H9 (cell line): Measurements from ENCODE around the gene FGF10. TPM values are rescaled to one million over a fixed set of nuclear protein-coding genes. Genes with fewer than 3 reads are reported as not detected.

Experiments
- DNase-seq: peaks from one replicate; pipeline ENCODE4 v3.0.0-alpha.2; 2017
- H2AFZ ChIP-seq: one replicate; pipeline ENCODE4 v1.6.1; 2013; ENCODE audit warnings: mild to moderate bottlenecking, low read length, control low read depth, moderate library complexity
- H2AK5ac ChIP-seq: 2 replicates; pipeline ENCODE4 v1.6.1; 2013; ENCODE audit warnings: low read length, control low read depth, mixed read lengths; ENCODE audit not compliant: insufficient read length
- H2BK120ac ChIP-seq: one replicate; pipeline ENCODE4 v1.6.1; 2013; ENCODE audit warnings: low read depth, mild to moderate bottlenecking, low read length, control low read depth, inconsistent platforms; ENCODE audit not compliant: poor library complexity, severe bottlenecking
- H2BK12ac ChIP-seq: 2 replicates; pipeline ENCODE4 v1.6.1; 2013; ENCODE audit warnings: low read length, control low read depth, mixed read lengths, low read depth; ENCODE audit not compliant: insufficient read length
- H2BK15ac ChIP-seq: 2 replicates; pipeline ENCODE4 v1.6.1; 2013; ENCODE audit warnings: low read depth, low read length, control low read depth
- H2BK20ac ChIP-seq: one replicate; pipeline ENCODE4 v1.6.1; 2013; ENCODE audit warnings: low read depth, mild to moderate bottlenecking, low read length, control low read depth, inconsistent platforms; ENCODE audit not compliant: poor library complexity, severe bottlenecking
- H2BK5ac ChIP-seq: 2 replicates; pipeline ENCODE4 v1.6.1; 2013; ENCODE audit warnings: low read length, control low read depth, mixed read lengths; ENCODE audit not compliant: insufficient read length
- H3K14ac ChIP-seq: 2 replicates; pipeline ENCODE4 v1.6.1; 2013; ENCODE audit warnings: low read length, control low read depth; ENCODE audit not compliant: insufficient read depth
- H3K18ac ChIP-seq: 2 replicates; pipeline ENCODE4 v1.6.1; 2013; ENCODE audit warnings: low read depth, mild to moderate bottlenecking, mixed read lengths, low read length, control low read depth; ENCODE audit not compliant: insufficient read length
- H3K23ac ChIP-seq: 2 replicates; pipeline ENCODE4 v1.6.1; 2013; ENCODE audit warnings: low read length, control low read depth, mixed read lengths, low read depth; ENCODE audit not compliant: insufficient read length
- H3K23me2 ChIP-seq: 2 replicates; pipeline ENCODE4 v1.6.1; 2013; ENCODE audit warnings: low read depth, mild to moderate bottlenecking, mixed read lengths, low read length, control low read depth; ENCODE audit not compliant: insufficient read length, poor library complexity, severe bottlenecking
- H3K27ac ChIP-seq: 2 replicates; pipeline ENCODE4 v1.5.1; 2013; ENCODE audit warnings: low read length, control low read depth, mixed read lengths, low read depth; ENCODE audit not compliant: insufficient read length
- H3K27me3 ChIP-seq: 2 replicates; pipeline ENCODE4 v1.6.1; 2013; ENCODE audit warnings: low read length, control low read depth, inconsistent platforms; ENCODE audit not compliant: insufficient read depth
- H3K4ac ChIP-seq: 2 replicates; pipeline ENCODE4 v1.6.1; 2013; ENCODE audit warnings: low read depth, mild to moderate bottlenecking, control low read depth, inconsistent platforms, low read length, moderate library complexity
- H3K4me1 ChIP-seq: 2 replicates; pipeline ENCODE4 v1.6.1; 2013; ENCODE audit warnings: low read length, control low read depth, inconsistent platforms; ENCODE audit not compliant: insufficient read depth
- H3K4me2 ChIP-seq: 2 replicates; pipeline ENCODE4 v1.6.1; 2013; ENCODE audit warnings: low read length, control low read depth, mixed read lengths; ENCODE audit not compliant: insufficient read length, insufficient read depth
- H3K56ac ChIP-seq: 2 replicates; pipeline ENCODE4 v1.6.1; 2013; ENCODE audit warnings: low read depth, mild to moderate bottlenecking, mixed read lengths, low read length, control low read depth; ENCODE audit not compliant: insufficient read length
- H3K79me1 ChIP-seq: 2 replicates; pipeline ENCODE4 v1.6.1; 2013; ENCODE audit warnings: low read depth, mild to moderate bottlenecking, moderate library complexity, low read length, control low read depth, inconsistent platforms; ENCODE audit not compliant: insufficient read depth, poor library complexity, severe bottlenecking
- H3K79me2 ChIP-seq: 2 replicates; pipeline ENCODE4 v1.6.1; 2013; ENCODE audit warnings: low read length, control low read depth, inconsistent platforms; ENCODE audit not compliant: insufficient read depth
- H3K9ac ChIP-seq: 2 replicates; pipeline ENCODE4 v1.6.1; 2013; ENCODE audit warnings: low read length, control low read depth, mixed read lengths; ENCODE audit not compliant: insufficient read length; ENCODE audit errors: extremely low read depth
- H3K9me3 ChIP-seq: one replicate; pipeline ENCODE4 v1.6.1; 2013; ENCODE audit warnings: low read depth, low read length, inconsistent platforms; ENCODE audit not compliant: control insufficient read depth
- H3T11ph ChIP-seq: one replicate; pipeline ENCODE4 v1.6.1; 2013; ENCODE audit warnings: mild to moderate bottlenecking, low read length, control low read depth, inconsistent platforms
- H4K20me1 ChIP-seq: one replicate; pipeline ENCODE4 v1.6.1; 2013; ENCODE audit not compliant: control insufficient read depth, insufficient read length, insufficient read depth
- H4K5ac ChIP-seq: 2 replicates; pipeline ENCODE4 v1.6.1; 2013; ENCODE audit warnings: low read depth, mild to moderate bottlenecking, mixed read lengths, low read length, control low read depth; ENCODE audit not compliant: insufficient read length
- H4K8ac ChIP-seq: replicated peaks from 2 replicates; pipeline ENCODE4 v1.6.1; 2013; ENCODE audit warnings: low read length, control low read depth, mixed read lengths, low read depth; ENCODE audit not compliant: insufficient read length
- H4K91ac ChIP-seq: 2 replicates; pipeline ENCODE4 v1.6.1; 2013; ENCODE audit warnings: low read depth, mild to moderate bottlenecking, moderate library complexity, mixed read lengths, low read length, control low read depth; ENCODE audit not compliant: insufficient read length
- H3K27ac Mint-ChIP-seq, 3 experiments: 2 replicates in 2 of 3; 3 replicates in 1 of 3; pipeline ENCODE4 v1.8.0; 2020 to 2021; ENCODE audit warnings: mixed read lengths in 3 of 3, mild to moderate bottlenecking in 1 of 3, moderate library complexity in 1 of 3
- H3K27me3 Mint-ChIP-seq: 2 replicates; pipeline ENCODE4 v1.8.0; 2021; ENCODE audit warnings: low read depth, mild to moderate bottlenecking, moderate library complexity, mixed read lengths
- H3K36me3 Mint-ChIP-seq, 3 experiments: 2 replicates in 2 of 3; 3 replicates in 1 of 3; pipeline ENCODE4 v1.8.0; 2020 to 2021; ENCODE audit warnings: low read depth in 3 of 3, mixed read lengths in 3 of 3; ENCODE audit not compliant: insufficient read depth in 1 of 3
- H3K4me1 Mint-ChIP-seq, 2 experiments: 2 replicates each; pipeline ENCODE4 v1.8.0; 2020; ENCODE audit warnings: mixed read lengths in 2 of 2
- H3K4me3 Mint-ChIP-seq, 2 experiments: 2 replicates in 1 of 2; 3 replicates in 1 of 2; pipeline ENCODE4 v1.8.0; 2020 to 2021; ENCODE audit warnings: mild to moderate bottlenecking in 2 of 2, mixed read lengths in 2 of 2, moderate library complexity in 1 of 2
- H3K9me3 Mint-ChIP-seq, 2 experiments: 2 replicates in 1 of 2; 3 replicates in 1 of 2; pipeline ENCODE4 v1.8.0; 2020; ENCODE audit warnings: mild to moderate bottlenecking in 2 of 2, mixed read lengths in 2 of 2, moderate library complexity in 1 of 2
- CTCF ChIP-seq: fragments of 200-600 bp; sonication (generic); conservative IDR thresholded peaks from 3 replicates; pipeline ENCODE4 v1.8.0; 2021; ENCODE audit warnings: antibody characterized with exemption, mild to moderate bottlenecking
- WGBS: extraction: QIAGEN DNeasy Blood & Tissue Kit; methylation state at CpG from one replicate; pipeline ENCODE4 v1.1.7; 2013; ENCODE audit warnings: missing lambda C conversion rate, low lambda C conversion rate, mixed read lengths; ENCODE audit not compliant: insufficient read length; ENCODE audit errors: extremely low coverage; 5-methylcytosine and 5-hydroxymethylcytosine counted together
- total RNA-seq: library from RNA; stranded (reverse); gene quantifications from 2 replicates; pipeline ENCODE4 v1.2.1, GENCODE V29; 2021

FGF10 gene
- total RNA-seq, 1 experiment from 2014 or later: not detected

- no peak overlapping the region for H2BK15ac ChIP-seq
- H3K79me2 ChIP-seq: no peaks in the 10 kb centered on the region
- Mint-ChIP-seq H3K27ac (no peak overlapping the region), H3K4me3 (no peak overlapping the region), H3K36me3 (no peaks in the 10 kb centered on the region), H3K27me3 (no peaks in the 10 kb centered on the region), H3K9me3 (no peaks in the 10 kb centered on the region), H3K4me1 (peaks cover 5 to 8% of the 10 kb centered on the region in 2 experiments)
- H3K9ac ChIP-seq: no peak overlapping the region
- H3K23ac ChIP-seq: no peak overlapping the region
- no peak for DNase-seq
- no peaks in the 10 kb centered on the region for H3K27me3 ChIP-seq
- no peaks in the 10 kb centered on the region for H3K9me3 ChIP-seq
- H3K4me2 ChIP-seq: no peak overlapping the region
- TF ChIP-seq CTCF: 0 out of 3 replicates have a peak, but pooled peaks have one; percentile 14
- no peak overlapping the region for H4K91ac ChIP-seq
- no peak overlapping the region for H2BK20ac ChIP-seq
- H2AFZ ChIP-seq: no peak overlapping the region
- no peak overlapping the region for H3K18ac ChIP-seq
- H3K56ac ChIP-seq: no peak overlapping the region
- no peak overlapping the region for H2BK12ac ChIP-seq
- H3T11ph ChIP-seq: no peak overlapping the region
- H3K23me2 ChIP-seq: no peaks in the 10 kb centered on the region
- H4K8ac ChIP-seq: no peak overlapping the region
- H2BK120ac ChIP-seq: no peak overlapping the region
- no peak overlapping the region for H3K14ac ChIP-seq
- WGBS: no CpG with 5 or more reads among the region's 2 CpGs
- no peak overlapping the region for H3K4ac ChIP-seq
- no peak overlapping the region for H2AK5ac ChIP-seq
- H4K20me1 ChIP-seq: no peaks in the 10 kb centered on the region
- H3K27ac ChIP-seq: no peak overlapping the region
- H2BK5ac ChIP-seq: no peak overlapping the region
- H3K4me1 ChIP-seq: no peaks in the 10 kb centered on the region
- H3K79me1 ChIP-seq: no peaks in the 10 kb centered on the region
- no peak overlapping the region for H4K5ac ChIP-seq
Observed at GRCh38 chr5:44345871-44346270, 43.3 kb downstream of the FGF10 start.
